Neural cell (in vitro differentiated cells): ENCODE measurements around the gene CHRM4. TPM values are rescaled to one million over a fixed set of nuclear protein-coding genes. Genes with fewer than 3 reads are reported as not detected.

Source experiments
- H2AFZ ChIP-seq: fragments of 200-600, 300-800 bp; sonication (generic), shearing (Covaris generic); 2 replicates; pipeline ENCODE4 v1.6.0; 2014; ENCODE audit warnings: low read depth, mild to moderate bottlenecking, antibody characterized with exemption, low read length, moderate library complexity
- H3F3A ChIP-seq: fragments of 200-600 bp; shearing (Covaris generic); 2 replicates; pipeline ENCODE4 v1.6.1; 2016; ENCODE audit warnings: mild to moderate bottlenecking, moderate library complexity, mixed read lengths, antibody characterized with exemption, low read length; ENCODE audit not compliant: insufficient read depth, poor library complexity, severe bottlenecking
- H3K27ac ChIP-seq: fragments of 200-600, 300-800 bp; sonication (generic), shearing (Covaris generic); 2 replicates; pipeline ENCODE4 v1.5.1; 2014; ENCODE audit warnings: mild to moderate bottlenecking, low read length, moderate library complexity
- H3K27me3 ChIP-seq: fragments of 300-800, 200-600 bp; sonication (generic), shearing (Covaris generic); 2 replicates; pipeline ENCODE4 v1.6.0; 2014; ENCODE audit warnings: mild to moderate bottlenecking, low read depth, low read length, moderate library complexity; ENCODE audit not compliant: insufficient read depth
- H3K36me3 ChIP-seq: fragments of 300-800, 200-600 bp; sonication (generic), shearing (Covaris generic); 2 replicates; pipeline ENCODE4 v1.5.1; 2014; ENCODE audit warnings: mild to moderate bottlenecking, antibody characterized with exemption, low read length, moderate library complexity; ENCODE audit not compliant: insufficient read depth
- H3K4me2 ChIP-seq: fragments of 300-800, 200-600 bp; sonication (generic), shearing (Covaris generic); 2 replicates; pipeline ENCODE4 v1.6.0; 2014; ENCODE audit warnings: mild to moderate bottlenecking, low read length
- H3K4me3 ChIP-seq: fragments of 300-800, 200-600 bp; sonication (generic), shearing (Covaris generic); 2 replicates; pipeline ENCODE4 v1.5.1; 2014; ENCODE audit warnings: mild to moderate bottlenecking, low read length, moderate library complexity
- H3K79me2 ChIP-seq: fragments of 200-600 bp; shearing (Covaris generic); replicated peaks from 2 replicates; pipeline ENCODE4 v1.6.0; 2014; ENCODE audit warnings: mild to moderate bottlenecking, low read length, moderate library complexity; ENCODE audit not compliant: insufficient read depth
- H3K9ac ChIP-seq: fragments of 300-800, 200-600 bp; sonication (generic), shearing (Covaris generic); 2 replicates; pipeline ENCODE4 v1.6.1; 2016; ENCODE audit warnings: mild to moderate bottlenecking, low read length, mixed read lengths
- H3K9me2 ChIP-seq: fragments of 200-600 bp; shearing (Covaris generic); 2 replicates; pipeline ENCODE4 v1.6.1; 2016; ENCODE audit warnings: mild to moderate bottlenecking, low read length, mixed read lengths; ENCODE audit not compliant: insufficient read depth
- H3K9me3 ChIP-seq: fragments of 200-600, 300-800 bp; sonication (generic), shearing (Covaris generic); 2 replicates; pipeline ENCODE4 v1.6.1; 2016; ENCODE audit warnings: mild to moderate bottlenecking, mixed run types, low read length, moderate library complexity, mixed read lengths
- H4K20me1 ChIP-seq: fragments of 200-600 bp; shearing (Covaris generic); 2 replicates; pipeline ENCODE4 v1.6.1; 2016; ENCODE audit warnings: mild to moderate bottlenecking, mixed run types; ENCODE audit not compliant: insufficient read depth
- CTCF ChIP-seq: fragments of 450-650 bp; IDR thresholded peaks from 2 replicates; pipeline ENCODE4 v1.5.1; 2014; ENCODE audit warnings: antibody characterized with exemption, mild to moderate bottlenecking, moderate library complexity; ENCODE audit not compliant: poor library complexity, severe bottlenecking
- EP300 ChIP-seq: fragments of 450-650 bp; conservative IDR thresholded peaks from 2 replicates; pipeline ENCODE4 v1.6.1; 2014; ENCODE audit warnings: antibody characterized with exemption, mild to moderate bottlenecking, moderate library complexity; ENCODE audit not compliant: poor library complexity, severe bottlenecking
- EZH2 ChIP-seq: fragments of 200-600, 300-800 bp; shearing (Covaris generic), sonication (generic); IDR thresholded peaks from 2 replicates; pipeline ENCODE4 v1.6.1; 2014; ENCODE audit warnings: antibody characterized with exemption, low read length, borderline replicate concordance, mild to moderate bottlenecking; ENCODE audit not compliant: insufficient read depth, poor library complexity, severe bottlenecking
- MXI1 ChIP-seq: fragments of 450-650 bp; conservative IDR thresholded peaks from 2 replicates; pipeline ENCODE4 v1.6.1; 2014; ENCODE audit warnings: antibody characterized with exemption, mild to moderate bottlenecking; ENCODE audit not compliant: poor library complexity, severe bottlenecking
- POLR2AphosphoS5 ChIP-seq: IDR thresholded peaks from 2 replicates; pipeline ENCODE4 v1.6.1; 2012
- RAD21 ChIP-seq: fragments of 450-650 bp; conservative IDR thresholded peaks from 2 replicates; pipeline ENCODE4 v1.6.1; 2014; ENCODE audit warnings: antibody characterized with exemption, mild to moderate bottlenecking, moderate library complexity
- SMC3 ChIP-seq: fragments of 450-650 bp; conservative IDR thresholded peaks from 2 replicates; pipeline ENCODE4 v1.6.1; 2014; ENCODE audit warnings: antibody characterized with exemption, mild to moderate bottlenecking, moderate library complexity; ENCODE audit not compliant: poor library complexity
- TAF1 ChIP-seq: IDR thresholded peaks from 2 replicates; pipeline ENCODE4 v1.6.1; 2012; ENCODE audit warnings: low read depth
- polyA plus RNA-seq: library from polyadenylated mRNA; depleted of rRNA; stranded (reverse); fragments of >200 nt; gene quantifications from 2 replicates; pipeline ENCODE4 v1.2.3, GENCODE V29; 2014
- TF ChIP-seq, protein P1 (sequence below): IDR thresholded peaks from 2 replicates; pipeline ENCODE4 v1.6.1; 2012; ENCODE audit warnings: borderline replicate concordance

The CHRM4 gene
- polyA plus RNA-seq, 1 donor from 2014 or later, result 8.2 TPM

- no peak for TF ChIP-seq SMC3
- TF ChIP-seq EP300, result no peak
- no peak for TF ChIP-seq EZH2
- no peak for TF ChIP-seq TAF1
- no peak for TF ChIP-seq RAD21
- TF ChIP-seq POLR2AphosphoS5, result no peak
- TF ChIP-seq MXI1, result no peak
- no peak for TF ChIP-seq CTCF
- TF ChIP-seq, protein P1, sequence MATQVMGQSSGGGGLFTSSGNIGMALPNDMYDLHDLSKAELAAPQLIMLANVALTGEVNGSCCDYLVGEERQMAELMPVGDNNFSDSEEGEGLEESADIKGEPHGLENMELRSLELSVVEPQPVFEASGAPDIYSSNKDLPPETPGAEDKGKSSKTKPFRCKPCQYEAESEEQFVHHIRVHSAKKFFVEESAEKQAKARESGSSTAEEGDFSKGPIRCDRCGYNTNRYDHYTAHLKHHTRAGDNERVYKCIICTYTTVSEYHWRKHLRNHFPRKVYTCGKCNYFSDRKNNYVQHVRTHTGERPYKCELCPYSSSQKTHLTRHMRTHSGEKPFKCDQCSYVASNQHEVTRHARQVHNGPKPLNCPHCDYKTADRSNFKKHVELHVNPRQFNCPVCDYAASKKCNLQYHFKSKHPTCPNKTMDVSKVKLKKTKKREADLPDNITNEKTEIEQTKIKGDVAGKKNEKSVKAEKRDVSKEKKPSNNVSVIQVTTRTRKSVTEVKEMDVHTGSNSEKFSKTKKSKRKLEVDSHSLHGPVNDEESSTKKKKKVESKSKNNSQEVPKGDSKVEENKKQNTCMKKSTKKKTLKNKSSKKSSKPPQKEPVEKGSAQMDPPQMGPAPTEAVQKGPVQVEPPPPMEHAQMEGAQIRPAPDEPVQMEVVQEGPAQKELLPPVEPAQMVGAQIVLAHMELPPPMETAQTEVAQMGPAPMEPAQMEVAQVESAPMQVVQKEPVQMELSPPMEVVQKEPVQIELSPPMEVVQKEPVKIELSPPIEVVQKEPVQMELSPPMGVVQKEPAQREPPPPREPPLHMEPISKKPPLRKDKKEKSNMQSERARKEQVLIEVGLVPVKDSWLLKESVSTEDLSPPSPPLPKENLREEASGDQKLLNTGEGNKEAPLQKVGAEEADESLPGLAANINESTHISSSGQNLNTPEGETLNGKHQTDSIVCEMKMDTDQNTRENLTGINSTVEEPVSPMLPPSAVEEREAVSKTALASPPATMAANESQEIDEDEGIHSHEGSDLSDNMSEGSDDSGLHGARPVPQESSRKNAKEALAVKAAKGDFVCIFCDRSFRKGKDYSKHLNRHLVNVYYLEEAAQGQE, result no peak
- no peaks in the 10 kb centered on the region for H3K9me2 ChIP-seq
- no peak overlapping the region for H3K4me2 ChIP-seq
- H3K9ac ChIP-seq, result no peak overlapping the region
- H3F3A ChIP-seq, result no peaks in the 10 kb centered on the region
- H3K27me3 ChIP-seq, result no peaks in the 10 kb centered on the region
- no peaks in the 10 kb centered on the region for H3K36me3 ChIP-seq
- H3K27ac ChIP-seq, result no peak overlapping the region
- no peak overlapping the region for H2AFZ ChIP-seq
- peaks cover 6% of the 10 kb centered on the region for H3K79me2 ChIP-seq
- H4K20me1 ChIP-seq, result no peaks in the 10 kb centered on the region
- no peak overlapping the region for H3K4me3 ChIP-seq
- H3K9me3 ChIP-seq, result no peaks in the 10 kb centered on the region
Observed at GRCh38 chr11:46377831-46378230, 13.7 kb downstream of the CHRM4 start.

DNA sequence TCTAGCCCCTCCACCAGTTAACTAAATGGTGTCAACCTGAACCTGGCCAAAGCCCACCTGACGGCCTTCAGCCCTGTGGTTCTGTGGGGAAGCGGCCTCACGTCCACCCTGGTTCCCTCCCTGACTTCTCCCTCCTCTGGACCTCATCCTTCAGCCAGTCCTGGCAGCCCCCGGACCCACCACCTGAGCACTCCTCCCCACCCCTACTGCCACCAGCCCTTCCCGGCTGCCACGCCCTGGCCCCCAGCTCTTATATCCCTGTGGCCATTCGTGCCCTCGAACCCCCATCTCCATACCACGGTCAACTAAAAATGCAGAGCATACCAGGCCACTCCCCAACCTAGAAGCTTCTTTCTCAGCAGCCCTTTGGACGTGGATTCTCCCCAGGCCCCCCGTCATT is 14.3 kb downstream of the CHRM4 start:
- Histone ChIP-seq H3K27ac (no peak overlapping the region), H3K79me2 (peaks cover under 1% of the 10 kb centered on the region), H3K4me2 (no peak overlapping the region), H2AFZ (no peak overlapping the region), H3K4me3 (no peak overlapping the region), H3K9ac (no peak overlapping the region), H3K9me2 (no peaks in the 10 kb centered on the region), H3F3A (no peaks in the 10 kb centered on the region), H3K27me3 (no peaks in the 10 kb centered on the region), H3K9me3 (no peaks in the 10 kb centered on the region), H4K20me1 (no peaks in the 10 kb centered on the region), H3K36me3 (no peaks in the 10 kb centered on the region)
- no peak for TF ChIP-seq RAD21
- TF ChIP-seq, protein P1, result no peak
- no peak for TF ChIP-seq SMC3
- no peak for TF ChIP-seq POLR2AphosphoS5
- no peak for TF ChIP-seq MXI1
- TF ChIP-seq CTCF, result no peak
- TF ChIP-seq TAF1, result no peak
- no peak for TF ChIP-seq EZH2
- no peak for TF ChIP-seq EP300
